GM21529 (cell line): Measurements from ENCODE around the gene HBS1L.
"Not testable (repeated sequence)": the region's sequence is repeated elsewhere in the genome, so short reads cannot be mapped to it uniquely, and the experiment has no call there.

ENCODE experiments used
- ATAC-seq: cut with Tn5 transposase; IDR thresholded peaks from one replicate; pipeline ENCODE4 v1.9.1; 2021; ENCODE audit not compliant: unreplicated experiment

Gene HBS1L

GRCh38 chr6:135081966-135082365 is 27.3 kb upstream of the HBS1L start:
- ATAC-seq: no peak

GRCh38 chr6:135075018-135075417 is 20.4 kb upstream of the HBS1L start:
- no peak for ATAC-seq

GRCh38 chr6:135073756-135074393 is 19.3 kb upstream of the HBS1L start:
- no peak for ATAC-seq

GRCh38 chr6:135073217-135073616 is 18.6 kb upstream of the HBS1L start:
- ATAC-seq: no peak

- no peak for ATAC-seq
Measured at GRCh38 chr6:135072753-135073152, 18.1 kb upstream of the HBS1L start.

GRCh38 chr6:135071541-135071940 is 16.9 kb upstream of the HBS1L start:
- no peak for ATAC-seq

GRCh38 chr6:135067911-135068310 is 13.3 kb upstream of the HBS1L start:
- ATAC-seq: no peak

GRCh38 chr6:135066806-135067205 is 12.2 kb upstream of the HBS1L start:
- ATAC-seq: no peak

- ATAC-seq: no peak
Measured at GRCh38 chr6:135066397-135066796, 11.8 kb upstream of the HBS1L start.

GRCh38 chr6:135064586-135064985 is 10.0 kb upstream of the HBS1L start:
- ATAC-seq: no peak

GRCh38 chr6:135063926-135064325 is 9.3 kb upstream of the HBS1L start:
- ATAC-seq: no peak

GRCh38 chr6:135062735-135063134 is 8.1 kb upstream of the HBS1L start:
- ATAC-seq: no peak

GRCh38 chr6:135060076-135060475 is 5.5 kb upstream of the HBS1L start:
- no peak for ATAC-seq

GRCh38 chr6:135058299-135058698 is 3.7 kb upstream of the HBS1L start:
- ATAC-seq: not testable (repeated sequence)

- no peak for ATAC-seq
Measured at GRCh38 chr6:135056632-135057031, 2.0 kb upstream of the HBS1L start.

GRCh38 chr6:135054226-135054568 is 425 bp downstream of the HBS1L start:
- ATAC-seq: peak; percentile 4

GRCh38 chr6:135053406-135053805 is 1.2 kb downstream of the HBS1L start:
- ATAC-seq: no peak

- no peak for ATAC-seq
Measured at GRCh38 chr6:135052939-135053338, 1.7 kb downstream of the HBS1L start.

GRCh38 chr6:135048915-135049314 is 5.7 kb downstream of the HBS1L start:
- no peak for ATAC-seq

GRCh38 chr6:135047336-135047735 is 7.3 kb downstream of the HBS1L start:
- no peak for ATAC-seq

GRCh38 chr6:135046912-135047311 is 7.7 kb downstream of the HBS1L start:
- ATAC-seq: no peak

- no peak for ATAC-seq
Measured at GRCh38 chr6:135044639-135045038, 10.0 kb downstream of the HBS1L start.

- ATAC-seq: no peak
Measured at GRCh38 chr6:135043846-135044245, 10.8 kb downstream of the HBS1L start.

GRCh38 chr6:135043364-135043763 is 11.3 kb downstream of the HBS1L start:
- ATAC-seq: no peak
